Trophoblast cell (in vitro differentiated cells and primary cell): ENCODE data around the gene HGD.

Experiments
- DNase-seq, 2 donors: peaks; one replicate each; pipeline ENCODE4 v3.0.0-alpha.2; 2016
- H2AFZ ChIP-seq: 2 replicates; pipeline ENCODE4 v1.6.1; 2013; ENCODE audit warnings: low read length, moderate library complexity, mild to moderate bottlenecking; ENCODE audit not compliant: insufficient read depth, poor library complexity
- H2AK5ac ChIP-seq: 2 replicates; pipeline ENCODE4 v1.6.1; 2013; ENCODE audit warnings: mild to moderate bottlenecking, low read length
- H2BK120ac ChIP-seq: 2 replicates; pipeline ENCODE4 v1.6.1; 2013; ENCODE audit warnings: low read length, mild to moderate bottlenecking, moderate library complexity; ENCODE audit not compliant: insufficient read depth, poor library complexity
- H2BK12ac ChIP-seq: 2 replicates; pipeline ENCODE4 v1.6.1; 2013; ENCODE audit warnings: mild to moderate bottlenecking, low read length, moderate library complexity
- H2BK5ac ChIP-seq: 2 replicates; pipeline ENCODE4 v1.6.1; 2013; ENCODE audit warnings: low read length, low read depth, moderate library complexity, mild to moderate bottlenecking; ENCODE audit not compliant: poor library complexity
- H3K14ac ChIP-seq: 2 replicates; pipeline ENCODE4 v1.6.1; 2013; ENCODE audit warnings: mild to moderate bottlenecking, low read length
- H3K18ac ChIP-seq: 2 replicates; pipeline ENCODE4 v1.6.1; 2013; ENCODE audit warnings: mild to moderate bottlenecking, low read length
- H3K23ac ChIP-seq: 2 replicates; pipeline ENCODE4 v1.6.1; 2013; ENCODE audit warnings: low read length
- H3K27ac ChIP-seq: 2 replicates; pipeline ENCODE4 v1.5.1; 2013; ENCODE audit warnings: low read depth, mild to moderate bottlenecking, inconsistent platforms, low read length, moderate library complexity
- H3K27me3 ChIP-seq: 2 replicates; pipeline ENCODE4 v1.6.1; 2013; ENCODE audit warnings: inconsistent platforms, mild to moderate bottlenecking, low read length, moderate library complexity; ENCODE audit not compliant: insufficient read depth
- H3K36me3 ChIP-seq, 2 experiments: 1 replicate in 1 of 2; 2 replicates in 1 of 2; pipeline ENCODE4 v1.6.1; 2013; ENCODE audit warnings: low read length in 2 of 2, mild to moderate bottlenecking in 2 of 2, moderate library complexity in 1 of 2; ENCODE audit not compliant: insufficient read depth in 2 of 2, control insufficient read depth in 1 of 2
- H3K4ac ChIP-seq: 2 replicates; pipeline ENCODE4 v1.6.1; 2013; ENCODE audit warnings: low read depth, mild to moderate bottlenecking, low read length, moderate library complexity
- H3K4me1 ChIP-seq, 2 experiments: 1 replicate in 1 of 2; 2 replicates in 1 of 2; pipeline ENCODE4 v1.6.1; 2013; ENCODE audit warnings: low read length in 2 of 2, mild to moderate bottlenecking in 2 of 2, moderate library complexity in 1 of 2; ENCODE audit not compliant: insufficient read depth in 2 of 2, control insufficient read depth in 1 of 2
- H3K4me2 ChIP-seq: 2 replicates; pipeline ENCODE4 v1.6.1; 2013; ENCODE audit warnings: inconsistent platforms, mild to moderate bottlenecking, low read length, moderate library complexity
- H3K4me3 ChIP-seq: 2 replicates; pipeline ENCODE4 v1.5.1; 2013; ENCODE audit warnings: mild to moderate bottlenecking, low read depth, low read length, inconsistent platforms
- H3K79me1 ChIP-seq: one replicate; pipeline ENCODE4 v1.6.1; 2013; ENCODE audit warnings: low read length
- H3K79me2 ChIP-seq: 2 replicates; pipeline ENCODE4 v1.6.1; 2013; ENCODE audit warnings: low read length, mild to moderate bottlenecking; ENCODE audit not compliant: control insufficient read depth, insufficient read depth, poor library complexity
- H3K9ac ChIP-seq: 2 replicates; pipeline ENCODE4 v1.6.1; 2013; ENCODE audit warnings: mild to moderate bottlenecking, low read length
- H3K9me3 ChIP-seq: 2 replicates; pipeline ENCODE4 v1.6.1; 2013; ENCODE audit warnings: low read depth, mild to moderate bottlenecking, control low read depth, inconsistent platforms, low read length; ENCODE audit not compliant: insufficient read depth
- H4K12ac ChIP-seq: 2 replicates; pipeline ENCODE4 v1.6.1; 2013; ENCODE audit warnings: low read depth, mild to moderate bottlenecking, low read length, moderate library complexity
- H4K8ac ChIP-seq: 2 replicates; pipeline ENCODE4 v1.6.1; 2013; ENCODE audit warnings: low read depth, mild to moderate bottlenecking, low read length, moderate library complexity
- H4K91ac ChIP-seq: one replicate; pipeline ENCODE4 v1.6.1; 2013; ENCODE audit warnings: low read depth, mild to moderate bottlenecking, low read length, moderate library complexity
- WGBS: extraction: QIAGEN DNeasy Blood & Tissue Kit; methylation state at CpG from one replicate; pipeline ENCODE4 v1.1.7; 2013; ENCODE audit warnings: missing lambda C conversion rate; ENCODE audit not compliant: insufficient read length, insufficient coverage; ENCODE audit errors: extremely low coverage; 5-methylcytosine and 5-hydroxymethylcytosine counted together

HGD gene

GRCh38 chr3:120670576-120670975 lies 11.5 kb downstream of the HGD start:
- Histone ChIP-seq H3K27me3 (no peaks in the 10 kb centered on the region), H3K79me1 (no peaks in the 10 kb centered on the region), H3K4me2 (no peak overlapping the region), H3K14ac (no peak overlapping the region), H3K4me1 (no peaks in the 10 kb centered on the region), H3K27ac (no peak overlapping the region), H2AFZ (no peak overlapping the region), H3K4me3 (no peak overlapping the region), H4K12ac (no peak overlapping the region), H3K9ac (no peak overlapping the region), H3K36me3 (no peaks in the 10 kb centered on the region), H3K23ac (no peak overlapping the region), H4K91ac (no peak overlapping the region), H2AK5ac (no peak overlapping the region), H2BK5ac (no peak overlapping the region), H3K18ac (no peak overlapping the region), H4K8ac (no peak overlapping the region), H3K4ac (no peak overlapping the region), H3K79me2 (no peaks in the 10 kb centered on the region), H2BK12ac (no peak overlapping the region), H3K9me3 (no peaks in the 10 kb centered on the region), H2BK120ac (no peak overlapping the region)
- no CpG with 5 or more reads among the region's 2 CpGs for WGBS
- no peak for DNase-seq

- no peak overlapping the region for H3K9ac ChIP-seq
- no peak overlapping the region for H2BK120ac ChIP-seq
- no peak overlapping the region for H4K8ac ChIP-seq
- no peak overlapping the region for H2AK5ac ChIP-seq
- DNase-seq = no peak
- no peaks in the 10 kb centered on the region for H3K36me3 ChIP-seq
- H3K23ac ChIP-seq = no peak overlapping the region
- no peak overlapping the region for H3K14ac ChIP-seq
- H3K9me3 ChIP-seq = no peaks in the 10 kb centered on the region
- H3K4me2 ChIP-seq = no peak overlapping the region
- H2BK12ac ChIP-seq = no peak overlapping the region
- H3K4me3 ChIP-seq = no peak overlapping the region
- H3K27ac ChIP-seq = no peak overlapping the region
- H3K27me3 ChIP-seq = no peaks in the 10 kb centered on the region
- no peaks in the 10 kb centered on the region for H3K79me2 ChIP-seq
- no peak overlapping the region for H4K12ac ChIP-seq
- H3K4me1 ChIP-seq = no peaks in the 10 kb centered on the region
- no peak overlapping the region for H4K91ac ChIP-seq
- H2BK5ac ChIP-seq = no peak overlapping the region
- no peaks in the 10 kb centered on the region for H3K79me1 ChIP-seq
- no peak overlapping the region for H3K4ac ChIP-seq
- H2AFZ ChIP-seq = no peak overlapping the region
- no peak overlapping the region for H3K18ac ChIP-seq
These were observed 17.1 kb downstream of the HGD start for GRCh38 chr3:120664926-120665325.

- Histone ChIP-seq H2AK5ac (no peak overlapping the region), H3K9ac (no peak overlapping the region), H3K4me3 (no peak overlapping the region), H2BK120ac (no peak overlapping the region), H3K9me3 (peaks cover 4% of the 10 kb centered on the region), H4K12ac (no peak overlapping the region), H2AFZ (no peak overlapping the region), H3K27me3 (no peaks in the 10 kb centered on the region), H3K23ac (no peak overlapping the region), H3K18ac (no peak overlapping the region), H3K4me1 (no peaks in the 10 kb centered on the region), H3K14ac (no peak overlapping the region), H3K27ac (no peak overlapping the region), H4K8ac (no peak overlapping the region), H3K79me2 (no peaks in the 10 kb centered on the region), H2BK12ac (no peak overlapping the region), H3K36me3 (no peaks in the 10 kb centered on the region), H4K91ac (no peak overlapping the region), H2BK5ac (no peak overlapping the region), H3K4ac (no peak overlapping the region), H3K79me1 (no peaks in the 10 kb centered on the region), H3K4me2 (no peak overlapping the region)
- WGBS = 0% methylated on average over 1 of the region's 5 CpGs
- no peak for DNase-seq
These were observed 20.1 kb downstream of the HGD start for GRCh38 chr3:120661945-120662344.

- H4K8ac ChIP-seq = no peak overlapping the region
- no peak overlapping the region for H3K4me2 ChIP-seq
- no peak overlapping the region for H3K4me3 ChIP-seq
- no peak overlapping the region for H2BK120ac ChIP-seq
- H3K36me3 ChIP-seq = no peaks in the 10 kb centered on the region
- no peak overlapping the region for H2BK5ac ChIP-seq
- H3K4me1 ChIP-seq = no peaks in the 10 kb centered on the region
- DNase-seq = no peak
- WGBS = no CpG with 5 or more reads among the region's 2 CpGs
- H3K9ac ChIP-seq = no peak overlapping the region
- H4K91ac ChIP-seq = no peak overlapping the region
- H3K9me3 ChIP-seq = peaks cover 4% of the 10 kb centered on the region
- no peak overlapping the region for H3K27ac ChIP-seq
- no peaks in the 10 kb centered on the region for H3K27me3 ChIP-seq
- H3K23ac ChIP-seq = no peak overlapping the region
- H2BK12ac ChIP-seq = no peak overlapping the region
- no peak overlapping the region for H3K14ac ChIP-seq
- H3K79me2 ChIP-seq = no peaks in the 10 kb centered on the region
- no peak overlapping the region for H2AFZ ChIP-seq
- no peak overlapping the region for H3K18ac ChIP-seq
- H4K12ac ChIP-seq = no peak overlapping the region
- no peaks in the 10 kb centered on the region for H3K79me1 ChIP-seq
- H2AK5ac ChIP-seq = no peak overlapping the region
- H3K4ac ChIP-seq = no peak overlapping the region
These were observed 20.7 kb downstream of the HGD start for GRCh38 chr3:120661106-120661905.
